ENCODE data around the gene KRTAP3-3.

The KRTAP3-3 gene

GRCh38 chr17:40963838-40964237, 30.1 kb downstream of the KRTAP3-3 start:
- Histone ChIP-seq H3K36me3 (replicated peaks) (no peaks in the 10 kb centered on the region), H3K27ac (no peak overlapping the region), H3K4me3 (ENCODE audit: low read depth, low read length) (no peak overlapping the region), H3K27me3 (replicated peaks) (no peaks in the 10 kb centered on the region)
- in situ Hi-C loops (cut with HindIII; ENCODE audit: low pct_ligation_motif_present, low sequenced_read_pairs) = no loop called here
- DNase-seq = no peak
- peak; percentile 66 for TF ChIP-seq CTCF (IDR thresholded peaks at IDR 0.05; ENCODE audit: low read depth, low read length, missing control alignments)

- in situ Hi-C loops (cut with HindIII; ENCODE audit: low pct_ligation_motif_present, low sequenced_read_pairs) = no loop called here
- Histone ChIP-seq H3K27ac (no peak overlapping the region), H3K4me3 (ENCODE audit: low read depth, low read length) (no peak overlapping the region), H3K27me3 (replicated peaks) (no peaks in the 10 kb centered on the region), H3K36me3 (replicated peaks) (no peaks in the 10 kb centered on the region)
- no peak for TF ChIP-seq CTCF (IDR thresholded peaks at IDR 0.05; ENCODE audit: low read depth, low read length, missing control alignments)
- no peak for DNase-seq
Observed at GRCh38 chr17:40962059-40962561, 31.9 kb downstream of the KRTAP3-3 start.

- in situ Hi-C loops (cut with HindIII; ENCODE audit: low pct_ligation_motif_present, low sequenced_read_pairs) = no loop called here
- H3K36me3 ChIP-seq (replicated peaks) = no peaks in the 10 kb centered on the region
- no peak for TF ChIP-seq CTCF (IDR thresholded peaks at IDR 0.05; ENCODE audit: low read depth, low read length, missing control alignments)
- no peaks in the 10 kb centered on the region for H3K27me3 ChIP-seq (replicated peaks)
- H3K27ac ChIP-seq = no peak overlapping the region
- H3K4me3 ChIP-seq (ENCODE audit: low read depth, low read length) = no peak overlapping the region
- no peak for DNase-seq
Observed at GRCh38 chr17:40961591-40961990, 32.4 kb downstream of the KRTAP3-3 start.

- TF ChIP-seq CTCF (IDR thresholded peaks at IDR 0.05; ENCODE audit: low read depth, low read length, missing control alignments) = no peak
- Histone ChIP-seq H3K4me3 (ENCODE audit: low read depth, low read length) (no peak overlapping the region), H3K27ac (no peak overlapping the region), H3K36me3 (replicated peaks) (no peaks in the 10 kb centered on the region), H3K27me3 (replicated peaks) (no peaks in the 10 kb centered on the region)
- DNase-seq = no peak
- in situ Hi-C loops (cut with HindIII; ENCODE audit: low pct_ligation_motif_present, low sequenced_read_pairs) = no loop called here
Observed at GRCh38 chr17:40960144-40960543, 33.8 kb downstream of the KRTAP3-3 start.

- Histone ChIP-seq H3K27me3 (replicated peaks) (no peaks in the 10 kb centered on the region), H3K36me3 (replicated peaks) (no peaks in the 10 kb centered on the region), H3K27ac (peak overlapping the region; percentile 91), H3K4me3 (ENCODE audit: low read depth, low read length) (no peak overlapping the region)
- no peak for TF ChIP-seq CTCF (IDR thresholded peaks at IDR 0.05; ENCODE audit: low read depth, low read length, missing control alignments)
- in situ Hi-C loops (cut with HindIII; ENCODE audit: low pct_ligation_motif_present, low sequenced_read_pairs) = no loop called here
- DNase-seq = no peak
Observed at GRCh38 chr17:40958086-40958953, 35.6 kb downstream of the KRTAP3-3 start.

Data from brain microvascular endothelial cell (primary cell).